GM12872 (cell line): ENCODE results near the gene PROM2.

Source experiments
- CTCF ChIP-seq: IDR thresholded peaks from 3 replicates; pipeline ENCODE4 v1.5.1; 2011; ENCODE audit warnings: low read depth, mild to moderate bottlenecking, low read length, moderate library complexity; ENCODE audit not compliant: insufficient read depth

The PROM2 gene

GRCh38 chr2:95297639-95298395 lies 23.6 kb downstream of the PROM2 start:
- no peak for TF ChIP-seq CTCF

GRCh38 chr2:95298486-95299111 lies 24.4 kb downstream of the PROM2 start:
- TF ChIP-seq CTCF, result no peak

GRCh38 chr2:95299961-95300360 lies 25.7 kb downstream of the PROM2 start:
- no peak for TF ChIP-seq CTCF

GRCh38 chr2:95300450-95300849 lies 26.2 kb downstream of the PROM2 start:
- TF ChIP-seq CTCF, result no peak

- no peak for TF ChIP-seq CTCF
These were observed 26.9 kb downstream of the PROM2 start for GRCh38 chr2:95301186-95301585.

- no peak for TF ChIP-seq CTCF
These were observed 27.8 kb downstream of the PROM2 start for GRCh38 chr2:95301876-95302641.

- no peak for TF ChIP-seq CTCF
These were observed 29.1 kb downstream of the PROM2 start for GRCh38 chr2:95303191-95303919.
